Thymus (tissue), 11 donors: ENCODE data around the gene TENM4. TPM values are rescaled to one million over a fixed set of nuclear protein-coding genes. Genes with fewer than 3 reads are reported as not detected.

Experiments used
- DNase-seq, 9 donors: peaks; one replicate each; pipeline ENCODE4 v3.0.0-alpha.2; 2013; ENCODE audit warnings: low spot score in 9 of 9, low read depth in 6 of 9, missing footprints in 1 of 9
- H3K27ac ChIP-seq, 2 donors: one replicate each; pipeline ENCODE4 v1.5.1; 2013; ENCODE audit warnings: control low read depth in 1 of 2, low read depth in 1 of 2, low read length in 1 of 2, mild to moderate bottlenecking in 1 of 2, moderate library complexity in 1 of 2
- H3K27me3 ChIP-seq, 2 donors: one replicate each; pipeline ENCODE4 v1.5.1; 2013; ENCODE audit warnings: low read length in 1 of 2; ENCODE audit not compliant: control insufficient read depth in 2 of 2, insufficient read depth in 1 of 2
- H3K36me3 ChIP-seq, 2 donors: one replicate each; pipeline ENCODE4 v1.5.1; 2013; ENCODE audit warnings: low read length in 1 of 2, mild to moderate bottlenecking in 1 of 2, moderate library complexity in 1 of 2; ENCODE audit not compliant: control insufficient read depth in 2 of 2, insufficient read depth in 2 of 2
- H3K4me1 ChIP-seq, 2 donors: one replicate each; pipeline ENCODE4 v1.5.1; 2013; ENCODE audit warnings: low read length in 2 of 2; ENCODE audit not compliant: control insufficient read depth in 2 of 2, insufficient read depth in 2 of 2
- H3K4me3 ChIP-seq, 2 donors: one replicate each; pipeline ENCODE4 v1.5.1; 2013; ENCODE audit warnings: low read length in 2 of 2, control low read depth in 1 of 2, mild to moderate bottlenecking in 1 of 2
- H3K9me3 ChIP-seq, 2 donors: one replicate each; pipeline ENCODE4 v1.5.1; 2013; ENCODE audit warnings: low read length in 1 of 2, mild to moderate bottlenecking in 1 of 2; ENCODE audit not compliant: control insufficient read depth in 2 of 2, insufficient read depth in 1 of 2
- WGBS: extraction: QIAGEN DNeasy Blood & Tissue Kit; methylation state at CpG from one replicate; pipeline ENCODE4 v1.1.7; 2013; 5-methylcytosine and 5-hydroxymethylcytosine counted together
- polyA plus RNA-seq: library from polyadenylated mRNA; stranded (reverse); fragments of 200-250 nt; gene quantifications from one replicate; pipeline ENCODE4 v1.2.3, GENCODE V29; 2013
- total RNA-seq: library from RNA; stranded (reverse); fragments of 120-200 nt; gene quantifications from one replicate; pipeline ENCODE4 v1.2.4, GENCODE V29; 2013
- donor health status: healthy.

TENM4 gene
- total and polyA plus RNA-seq, 2 donors: 1.0 to 2.8 TPM

- 28% methylated on average over 4 of the region's 4 CpGs for WGBS
- no peaks in the 10 kb centered on the region for H3K4me1 ChIP-seq
- H3K27me3 ChIP-seq: no peaks in the 10 kb centered on the region
- H3K9me3 ChIP-seq: no peaks in the 10 kb centered on the region
- no peak overlapping the region for H3K27ac ChIP-seq
- no peaks in the 10 kb centered on the region for H3K36me3 ChIP-seq
- no peak overlapping the region for H3K4me3 ChIP-seq
- DNase-seq: no peak
Measured at GRCh38 chr11:79456501-79456900, 15.7 kb upstream of the TENM4 start.

GRCh38 chr11:79453617-79454016 lies 12.8 kb upstream of the TENM4 start:
- H3K9me3 ChIP-seq: no peaks in the 10 kb centered on the region

GRCh38 chr11:79449040-79449439 lies 8.2 kb upstream of the TENM4 start:
- Histone ChIP-seq H3K36me3 (no peaks in the 10 kb centered on the region), H3K27me3 (no peaks in the 10 kb centered on the region), H3K9me3 (no peaks in the 10 kb centered on the region), H3K4me3 (no peak overlapping the region), H3K4me1 (no peaks in the 10 kb centered on the region), H3K27ac (no peak overlapping the region)
- WGBS: 75% methylated on average over 5 of the region's 5 CpGs
- DNase-seq: no peak

More at GRCh38 chr11:79453617-79454016, 12.8 kb upstream of the TENM4 start:
- H3K36me3 ChIP-seq: no peaks in the 10 kb centered on the region
- H3K27me3 ChIP-seq: no peaks in the 10 kb centered on the region
- no peaks in the 10 kb centered on the region for H3K4me1 ChIP-seq
- H3K4me3 ChIP-seq: no peak overlapping the region
- no peak for DNase-seq
- H3K27ac ChIP-seq: no peak overlapping the region

DNA sequence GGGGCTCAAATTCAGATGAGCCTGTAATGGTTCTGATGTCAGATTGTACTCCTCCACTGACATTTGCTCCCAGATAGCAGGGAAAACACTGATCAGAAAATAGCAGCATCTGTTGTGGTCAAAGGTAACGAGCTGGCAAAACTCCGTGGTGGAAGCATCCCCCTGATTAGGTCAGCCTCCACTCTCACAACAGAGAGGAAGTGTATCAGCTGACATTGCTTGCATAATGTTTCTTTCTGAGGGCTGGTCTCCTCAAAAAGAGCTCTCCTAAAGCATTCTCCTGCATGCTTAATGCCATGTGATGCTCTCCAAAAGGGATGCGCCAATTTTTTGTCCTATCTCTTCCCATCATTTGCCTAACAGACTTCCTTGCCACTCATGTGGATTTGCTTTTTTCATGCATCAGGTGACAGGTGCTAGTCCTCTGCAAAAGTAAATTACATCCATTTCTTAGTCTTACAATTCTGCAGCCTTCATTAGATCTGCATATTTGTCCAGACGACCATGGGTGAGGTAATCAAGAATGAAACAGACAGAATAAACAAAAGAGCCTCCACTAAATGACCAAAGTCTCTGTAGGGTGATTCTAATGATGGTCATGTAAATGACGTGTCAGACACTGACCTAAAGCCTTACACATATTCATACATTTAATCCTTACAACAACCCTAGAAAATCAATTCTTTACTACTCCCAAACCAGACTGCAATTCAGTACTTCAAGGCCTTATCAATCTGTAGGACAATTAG lies 6.4 kb upstream of the TENM4 start:
- Histone ChIP-seq H3K9me3 (no peaks in the 10 kb centered on the region), H3K27me3 (peaks cover 3 to 15% of the 10 kb centered on the region in 2 donors), H3K36me3 (no peaks in the 10 kb centered on the region), H3K4me3 (no peak overlapping the region), H3K27ac (no peak overlapping the region), H3K4me1 (no peaks in the 10 kb centered on the region)
- DNase-seq: no peak
- WGBS: 46% methylated on average over 5 of the region's 5 CpGs

- Histone ChIP-seq H3K36me3 (no peaks in the 10 kb centered on the region), H3K9me3 (no peaks in the 10 kb centered on the region), H3K4me3 (no peak overlapping the region), H3K27me3 (peaks cover 24 to 37% of the 10 kb centered on the region in 2 donors), H3K27ac (no peak overlapping the region), H3K4me1 (no peaks in the 10 kb centered on the region)
- DNase-seq: no peak
- 67% methylated on average over 1 of the region's 1 CpG for WGBS
Measured at GRCh38 chr11:79444923-79445322, 4.1 kb upstream of the TENM4 start.

DNA sequence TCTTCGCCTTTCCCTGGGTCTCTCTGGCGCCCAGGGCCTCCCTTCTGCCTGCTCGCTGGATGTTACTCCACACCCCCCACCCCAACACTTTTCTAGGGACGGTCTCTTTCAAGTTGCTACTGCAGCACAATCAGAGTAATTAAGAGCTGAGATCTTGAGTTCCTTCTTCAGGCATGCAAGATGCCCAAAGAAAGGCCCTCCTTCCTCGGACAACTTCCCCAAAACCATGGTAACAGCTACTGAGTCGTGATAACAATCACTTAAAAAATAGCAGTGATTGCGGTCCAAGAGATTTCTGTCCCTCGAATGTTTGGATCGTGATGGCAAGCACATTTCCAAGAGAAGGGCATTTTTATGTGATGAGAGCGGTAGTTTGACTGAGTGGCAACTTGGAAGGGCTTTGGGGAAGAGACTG lies 638 bp upstream of the TENM4 start:
- Histone ChIP-seq H3K9me3 (peaks cover 0 to 3% of the 10 kb centered on the region in 2 donors), H3K27me3 (peaks cover 55 to 72% of the 10 kb centered on the region in 2 donors), H3K4me3 (peak overlapping the region in 1 of 2 donors; percentile 8), H3K27ac (no peak overlapping the region), H3K4me1 (peaks cover 0 to 4% of the 10 kb centered on the region in 2 donors), H3K36me3 (no peaks in the 10 kb centered on the region)
- 5% methylated on average over 10 of the region's 10 CpGs for WGBS
- DNase-seq: no peak

- peak overlapping the region; percentile 18 to 34 for H3K4me3 ChIP-seq
- peak overlapping the region in 1 of 2 donors; percentile 73 for H3K27ac ChIP-seq
- no peak for DNase-seq
- peaks cover 0 to 4% of the 10 kb centered on the region in 2 donors for H3K4me1 ChIP-seq
- peaks cover 63 to 85% of the 10 kb centered on the region in 2 donors for H3K27me3 ChIP-seq
- H3K36me3 ChIP-seq: no peaks in the 10 kb centered on the region
- 3% methylated on average over 72 of the region's 72 CpGs for WGBS
- peaks cover 0 to 3% of the 10 kb centered on the region in 2 donors for H3K9me3 ChIP-seq
Measured at GRCh38 chr11:79439886-79440570, 802 bp downstream of the TENM4 start.

- H3K36me3 ChIP-seq: no peaks in the 10 kb centered on the region
- 6% methylated on average over 24 of the region's 24 CpGs for WGBS
- H3K9me3 ChIP-seq: peaks cover 0 to 3% of the 10 kb centered on the region in 2 donors
- H3K4me1 ChIP-seq: peaks cover 0 to 4% of the 10 kb centered on the region in 2 donors
- peaks cover 63 to 85% of the 10 kb centered on the region in 2 donors for H3K27me3 ChIP-seq
- H3K27ac ChIP-seq: no peak overlapping the region
- H3K4me3 ChIP-seq: peak overlapping the region; percentile 18 to 34
- DNase-seq: no peak
Measured at GRCh38 chr11:79439410-79439885, 1.4 kb downstream of the TENM4 start.
